ENCODE measurements around the gene SEC24C.

SEC24C gene

GRCh38 chr10:73773152-73773879, 29.1 kb downstream of the SEC24C start:
- Mint-ChIP-seq H3K36me3 (ENCODE audit: low read depth) (peaks cover 61% of the 10 kb centered on the region), H3K27me3 (ENCODE audit: low read depth, poor library complexity) (no peaks in the 10 kb centered on the region), H3K4me3 (peak overlapping the region; percentile 93), H3K27ac (peak overlapping the region; percentile 95), H3K9me3 (no peaks in the 10 kb centered on the region), H3K4me1 (peaks cover 49% of the 10 kb centered on the region)
- no peak for DNase-seq
- TF ChIP-seq CTCF (IDR thresholded peaks at IDR 0.05): no peak

GRCh38 chr10:73774637-73775036, 30.5 kb downstream of the SEC24C start:
- Mint-ChIP-seq H3K27me3 (ENCODE audit: low read depth, poor library complexity) (no peaks in the 10 kb centered on the region), H3K4me1 (peaks cover 50% of the 10 kb centered on the region), H3K9me3 (no peaks in the 10 kb centered on the region), H3K4me3 (peak overlapping the region; percentile 93), H3K27ac (no peak overlapping the region), H3K36me3 (ENCODE audit: low read depth) (peaks cover 58% of the 10 kb centered on the region)
- TF ChIP-seq CTCF (IDR thresholded peaks at IDR 0.05): no peak
- DNase-seq: no peak

GRCh38 chr10:73779018-73779417, 34.8 kb downstream of the SEC24C start:
- Mint-ChIP-seq H3K36me3 (ENCODE audit: low read depth) (peaks cover 34% of the 10 kb centered on the region), H3K4me3 (no peak overlapping the region), H3K27ac (peak overlapping the region; percentile 16), H3K4me1 (peaks cover 62% of the 10 kb centered on the region), H3K9me3 (no peaks in the 10 kb centered on the region), H3K27me3 (ENCODE audit: low read depth, poor library complexity) (no peaks in the 10 kb centered on the region)
- no peak for TF ChIP-seq CTCF (IDR thresholded peaks at IDR 0.05)
- DNase-seq: no peak

GRCh38 chr10:73779539-73780197, 35.5 kb downstream of the SEC24C start:
- H3K27ac Mint-ChIP-seq: peak overlapping the region; percentile 10
- no peaks in the 10 kb centered on the region for H3K9me3 Mint-ChIP-seq
- no peak for TF ChIP-seq CTCF (IDR thresholded peaks at IDR 0.05)
- H3K4me3 Mint-ChIP-seq: peak overlapping the region; percentile 100
- H3K4me1 Mint-ChIP-seq: peaks cover 58% of the 10 kb centered on the region
- H3K27me3 Mint-ChIP-seq (ENCODE audit: low read depth, poor library complexity): no peaks in the 10 kb centered on the region
- peaks cover 34% of the 10 kb centered on the region for H3K36me3 Mint-ChIP-seq (ENCODE audit: low read depth)
- no peak for DNase-seq

GRCh38 chr10:73780301-73780700, 36.1 kb downstream of the SEC24C start:
- TF ChIP-seq CTCF (IDR thresholded peaks at IDR 0.05): no peak
- no peak for DNase-seq
- Mint-ChIP-seq H3K4me1 (peaks cover 55% of the 10 kb centered on the region), H3K36me3 (ENCODE audit: low read depth) (peaks cover 30% of the 10 kb centered on the region), H3K4me3 (peak overlapping the region; percentile 100), H3K27ac (peak overlapping the region; percentile 31), H3K27me3 (ENCODE audit: low read depth, poor library complexity) (no peaks in the 10 kb centered on the region), H3K9me3 (no peaks in the 10 kb centered on the region)
